Activated CD8-positive, alpha-beta T cell treated with anti-CD3 and anti-CD28 coated beads for 36 hours (primary cell): ENCODE results near the gene USP17L5. TPM values are rescaled to one million over a fixed set of nuclear protein-coding genes. Genes with fewer than 3 reads are reported as not detected.
"Not testable (repeated sequence)": the region's sequence is repeated elsewhere in the genome, so short reads cannot be mapped to it uniquely, and the experiment has no call there.

Experiments used
- ATAC-seq: fragments of 200-7000 bp; cut with Tn5 transposase; one replicate; pipeline ENCODE4 v1.10.0; 2021; ENCODE audit warnings: mild to moderate bottlenecking, moderate library complexity
- CTCF ChIA-PET: fragments of 350-600 bp; sonication (Branson Sonifier 250); formaldehyde crosslinking; loops from one replicate; lab custom pipeline; 2021; ENCODE audit warnings: antibody characterized with exemption; lab: Charles Lee
- POLR2A ChIA-PET: fragments of 350-600 bp; sonication (Branson Sonifier 250); formaldehyde crosslinking; loops from one replicate; lab custom pipeline; 2021; ENCODE audit warnings: antibody characterized with exemption; lab: Charles Lee
- DNase-seq: peaks from one replicate; pipeline ENCODE4 v3.0.0-alpha.2; 2020
- H3K27ac Mint-ChIP-seq: one replicate; pipeline ENCODE4 v1.8.0; 2021; ENCODE audit warnings: mild to moderate bottlenecking, mixed read lengths
- H3K27me3 Mint-ChIP-seq: one replicate; pipeline ENCODE4 v1.8.0; 2021; ENCODE audit warnings: mixed read lengths
- H3K36me3 Mint-ChIP-seq: one replicate; pipeline ENCODE4 v1.8.0; 2021; ENCODE audit warnings: low read depth, mixed read lengths
- H3K4me1 Mint-ChIP-seq: one replicate; pipeline ENCODE4 v1.8.0; 2021; ENCODE audit warnings: low read depth, mixed read lengths
- H3K4me3 Mint-ChIP-seq: one replicate; pipeline ENCODE4 v1.8.0; 2021; ENCODE audit warnings: mild to moderate bottlenecking, moderate library complexity, mixed read lengths
- H3K9me3 Mint-ChIP-seq: one replicate; pipeline ENCODE4 v1.8.0; 2021; ENCODE audit warnings: mixed read lengths
- intact Hi-C: fragments of 100-400 bp; cut with micrococcal nuclease; formaldehyde crosslinking; loops from one replicate; pipeline ENCODE4 v1.10.0; 2022
- total RNA-seq, 2 experiments: library from RNA; stranded (reverse); gene quantifications; one replicate each; pipeline ENCODE4 v1.2.3, GENCODE V29; 2021

Gene USP17L5, protein sequence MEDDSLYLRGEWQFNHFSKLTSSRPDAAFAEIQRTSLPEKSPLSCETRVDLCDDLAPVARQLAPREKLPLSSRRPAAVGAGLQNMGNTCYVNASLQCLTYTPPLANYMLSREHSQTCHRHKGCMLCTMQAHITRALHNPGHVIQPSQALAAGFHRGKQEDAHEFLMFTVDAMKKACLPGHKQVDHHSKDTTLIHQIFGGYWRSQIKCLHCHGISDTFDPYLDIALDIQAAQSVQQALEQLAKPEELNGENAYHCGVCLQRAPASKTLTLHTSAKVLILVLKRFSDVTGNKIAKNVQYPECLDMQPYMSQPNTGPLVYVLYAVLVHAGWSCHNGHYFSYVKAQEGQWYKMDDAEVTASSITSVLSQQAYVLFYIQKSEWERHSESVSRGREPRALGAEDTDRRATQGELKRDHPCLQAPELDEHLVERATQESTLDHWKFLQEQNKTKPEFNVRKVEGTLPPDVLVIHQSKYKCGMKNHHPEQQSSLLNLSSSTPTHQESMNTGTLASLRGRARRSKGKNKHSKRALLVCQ
- not detected for total RNA-seq

DNA sequence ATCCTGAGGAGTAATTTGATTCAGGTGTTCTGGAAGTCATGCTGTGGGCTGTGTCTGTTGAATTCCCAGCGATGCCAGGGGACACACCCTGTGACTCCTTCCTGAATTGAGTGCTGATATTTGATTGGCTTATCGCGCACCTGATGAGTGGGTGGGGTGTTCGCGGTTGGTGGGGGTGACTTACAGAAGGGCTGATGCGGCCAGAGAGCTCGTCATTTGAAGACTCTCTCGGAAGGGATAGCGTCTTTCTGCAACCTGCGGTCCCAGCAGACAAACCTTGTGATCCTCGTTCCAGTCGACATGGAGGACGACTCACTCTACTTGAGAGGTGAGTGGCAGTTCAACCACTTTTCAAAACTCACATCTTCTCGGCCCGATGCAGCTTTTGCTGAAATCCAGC is at the start of gene USP17L5:
Gene USP17L5, plus strand, starts transcription at position 301 of the 400 bp plus-strand sequence. Its CDS starts 0 bp downstream, at position 301.
- H3K9me3 Mint-ChIP-seq, ATAC-seq, CTCF ChIA-PET, H3K4me1 Mint-ChIP-seq, POLR2A ChIA-PET, DNase-seq, H3K27me3 Mint-ChIP-seq, H3K36me3 Mint-ChIP-seq, intact Hi-C loops, H3K4me3 Mint-ChIP-seq, H3K27ac Mint-ChIP-seq: not testable (repeated sequence)

- H3K9me3 Mint-ChIP-seq, H3K27ac Mint-ChIP-seq, intact Hi-C loops, DNase-seq, ATAC-seq, H3K36me3 Mint-ChIP-seq, POLR2A ChIA-PET, H3K27me3 Mint-ChIP-seq, CTCF ChIA-PET, H3K4me3 Mint-ChIP-seq, H3K4me1 Mint-ChIP-seq: not testable (repeated sequence)
Measured at GRCh38 chr4:9324191-9324590, 15.0 kb upstream of the USP17L5 start.

- H3K4me3 Mint-ChIP-seq, CTCF ChIA-PET, H3K9me3 Mint-ChIP-seq, intact Hi-C loops, H3K36me3 Mint-ChIP-seq, H3K27ac Mint-ChIP-seq, POLR2A ChIA-PET, H3K4me1 Mint-ChIP-seq, H3K27me3 Mint-ChIP-seq, ATAC-seq, DNase-seq: not testable (repeated sequence)
Measured at GRCh38 chr4:9324865-9325264, 14.3 kb upstream of the USP17L5 start, which contains the start of gene USP17L24. Gene USP17L24, plus strand, starts transcription at chr4:9325165. Its CDS starts 0 bp downstream, at chr4:9325165.

DNA sequence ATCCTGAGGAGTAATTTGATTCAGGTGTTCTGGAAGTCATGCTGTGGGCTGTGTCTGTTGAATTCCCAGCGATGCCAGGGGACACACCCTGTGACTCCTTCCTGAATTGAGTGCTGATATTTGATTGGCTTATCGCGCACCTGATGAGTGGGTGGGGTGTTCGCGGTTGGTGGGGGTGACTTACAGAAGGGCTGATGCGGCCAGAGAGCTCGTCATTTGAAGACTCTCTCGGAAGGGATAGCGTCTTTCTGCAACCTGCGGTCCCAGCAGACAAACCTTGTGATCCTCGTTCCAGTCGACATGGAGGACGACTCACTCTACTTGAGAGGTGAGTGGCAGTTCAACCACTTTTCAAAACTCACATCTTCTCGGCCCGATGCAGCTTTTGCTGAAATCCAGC is 9.6 kb upstream of the USP17L5 start, which contains the start of gene USP17L25:
Gene USP17L25, plus strand, starts transcription at position 301 of the 400 bp plus-strand sequence. Its CDS starts 0 bp downstream, at position 301.
- ATAC-seq, H3K27ac Mint-ChIP-seq, CTCF ChIA-PET, H3K36me3 Mint-ChIP-seq, H3K4me3 Mint-ChIP-seq, H3K9me3 Mint-ChIP-seq, H3K4me1 Mint-ChIP-seq, POLR2A ChIA-PET, DNase-seq, intact Hi-C loops, H3K27me3 Mint-ChIP-seq: not testable (repeated sequence)

DNA sequence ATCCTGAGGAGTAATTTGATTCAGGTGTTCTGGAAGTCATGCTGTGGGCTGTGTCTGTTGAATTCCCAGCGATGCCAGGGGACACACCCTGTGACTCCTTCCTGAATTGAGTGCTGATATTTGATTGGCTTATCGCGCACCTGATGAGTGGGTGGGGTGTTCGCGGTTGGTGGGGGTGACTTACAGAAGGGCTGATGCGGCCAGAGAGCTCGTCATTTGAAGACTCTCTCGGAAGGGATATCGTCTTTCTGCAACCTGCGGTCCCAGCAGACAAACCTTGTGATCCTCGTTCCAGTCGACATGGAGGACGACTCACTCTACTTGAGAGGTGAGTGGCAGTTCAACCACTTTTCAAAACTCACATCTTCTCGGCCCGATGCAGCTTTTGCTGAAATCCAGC is 4.8 kb upstream of the USP17L5 start, which contains the start of gene USP17L26:
Gene USP17L26, plus strand, starts transcription at position 301 of the 400 bp plus-strand sequence. Its CDS starts 0 bp downstream, at position 301.
- H3K36me3 Mint-ChIP-seq, POLR2A ChIA-PET, H3K27me3 Mint-ChIP-seq, CTCF ChIA-PET, H3K4me1 Mint-ChIP-seq, H3K9me3 Mint-ChIP-seq, DNase-seq, intact Hi-C loops, ATAC-seq, H3K4me3 Mint-ChIP-seq, H3K27ac Mint-ChIP-seq: not testable (repeated sequence)

GRCh38 chr4:9343848-9344247 is 4.6 kb downstream of the USP17L5 start, which contains the start of gene USP17L27:
Gene USP17L27, plus strand, starts transcription at chr4:9344148. Its CDS starts 0 bp downstream, at chr4:9344148.
- POLR2A ChIA-PET, H3K27me3 Mint-ChIP-seq, ATAC-seq, H3K36me3 Mint-ChIP-seq, CTCF ChIA-PET, H3K4me1 Mint-ChIP-seq, DNase-seq, H3K27ac Mint-ChIP-seq, intact Hi-C loops, H3K9me3 Mint-ChIP-seq, H3K4me3 Mint-ChIP-seq: not testable (repeated sequence)

DNA sequence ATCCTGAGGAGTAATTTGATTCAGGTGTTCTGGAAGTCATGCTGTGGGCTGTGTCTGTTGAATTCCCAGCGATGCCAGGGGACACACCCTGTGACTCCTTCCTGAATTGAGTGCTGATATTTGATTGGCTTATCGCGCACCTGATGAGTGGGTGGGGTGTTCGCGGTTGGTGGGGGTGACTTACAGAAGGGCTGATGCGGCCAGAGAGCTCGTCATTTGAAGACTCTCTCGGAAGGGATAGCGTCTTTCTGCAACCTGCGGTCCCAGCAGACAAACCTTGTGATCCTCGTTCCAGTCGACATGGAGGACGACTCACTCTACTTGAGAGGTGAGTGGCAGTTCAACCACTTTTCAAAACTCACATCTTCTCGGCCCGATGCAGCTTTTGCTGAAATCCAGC is 9.4 kb downstream of the USP17L5 start, which contains the start of gene USP17L28:
Gene USP17L28, plus strand, starts transcription at position 301 of the 400 bp plus-strand sequence. Its CDS starts 0 bp downstream, at position 301.
- H3K27me3 Mint-ChIP-seq, H3K9me3 Mint-ChIP-seq, POLR2A ChIA-PET, H3K4me3 Mint-ChIP-seq, H3K36me3 Mint-ChIP-seq, DNase-seq, intact Hi-C loops, ATAC-seq, H3K27ac Mint-ChIP-seq, CTCF ChIA-PET, H3K4me1 Mint-ChIP-seq: not testable (repeated sequence)

DNA sequence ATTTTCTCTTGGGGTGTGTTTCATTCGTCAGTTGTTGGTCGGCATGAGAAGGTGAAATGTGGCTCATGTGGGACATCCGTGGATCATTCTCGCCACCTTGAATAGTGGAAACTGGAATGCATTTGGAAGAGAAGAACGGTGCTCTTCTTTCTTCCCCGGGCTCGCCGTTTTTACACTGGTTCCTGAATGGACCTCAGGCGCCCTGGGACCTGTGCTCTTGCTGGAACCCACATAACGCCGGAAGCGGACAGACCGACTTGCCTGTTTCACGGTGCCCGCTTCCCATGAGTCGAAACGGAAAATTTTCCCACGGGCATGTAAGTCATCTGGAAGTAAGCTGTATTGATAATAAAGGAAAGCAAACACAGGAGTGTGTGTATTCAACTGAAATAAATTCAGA is 11.7 kb downstream of the USP17L5 start:
- DNase-seq, H3K4me1 Mint-ChIP-seq, H3K27ac Mint-ChIP-seq, ATAC-seq, H3K4me3 Mint-ChIP-seq, CTCF ChIA-PET, H3K27me3 Mint-ChIP-seq, intact Hi-C loops, POLR2A ChIA-PET, H3K9me3 Mint-ChIP-seq, H3K36me3 Mint-ChIP-seq: not testable (repeated sequence)

GRCh38 chr4:9353338-9353737 is 14.1 kb downstream of the USP17L5 start, which contains the start of gene USP17L29:
Gene USP17L29, plus strand, starts transcription at chr4:9353638. Its CDS starts 0 bp downstream, at chr4:9353638.
- CTCF ChIA-PET, H3K4me3 Mint-ChIP-seq, intact Hi-C loops, H3K4me1 Mint-ChIP-seq, POLR2A ChIA-PET, H3K36me3 Mint-ChIP-seq, H3K27me3 Mint-ChIP-seq, H3K9me3 Mint-ChIP-seq, DNase-seq, ATAC-seq, H3K27ac Mint-ChIP-seq: not testable (repeated sequence)

GRCh38 chr4:9362829-9363228 is 23.6 kb downstream of the USP17L5 start, which contains the start of gene USP17L30:
Gene USP17L30, plus strand, starts transcription at chr4:9363129. Its CDS starts 0 bp downstream, at chr4:9363129.
- H3K4me3 Mint-ChIP-seq, H3K9me3 Mint-ChIP-seq, H3K27ac Mint-ChIP-seq: not testable (repeated sequence)

DNA sequence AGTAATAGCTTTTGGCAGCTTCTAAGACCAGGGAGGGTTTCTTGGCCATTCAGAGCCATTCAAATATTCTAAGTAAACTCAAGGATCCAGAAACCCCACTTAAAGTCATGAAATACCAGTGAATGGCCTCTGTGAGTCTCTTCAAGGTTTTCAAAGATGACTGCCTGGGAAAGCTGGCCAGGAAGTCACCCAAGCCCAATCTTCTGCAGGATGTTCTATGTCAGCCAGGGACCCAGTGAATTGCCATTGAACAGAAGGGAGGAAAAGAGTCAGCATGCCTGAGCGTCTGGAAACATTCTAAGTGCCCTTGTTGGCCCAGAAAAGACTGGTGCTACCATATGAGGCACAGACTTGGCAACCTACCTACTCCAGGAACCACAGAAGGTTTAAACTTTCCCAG is 40.7 kb downstream of the USP17L5 start:
- H3K4me1 Mint-ChIP-seq, H3K9me3 Mint-ChIP-seq, H3K27me3 Mint-ChIP-seq, H3K4me3 Mint-ChIP-seq, intact Hi-C loops, H3K36me3 Mint-ChIP-seq, ATAC-seq, H3K27ac Mint-ChIP-seq, DNase-seq: not testable (repeated sequence)
- ChIA-PET CTCF (interaction anchor here (1.4 kb wide), 1 partner anchor 379 kb away, joined by 4 read pairs; no protein-coding TSS in a partner anchor), POLR2A (interaction anchor here (0.6 kb wide), 1 partner anchor 276 kb away, joined by 3 read pairs; no protein-coding TSS in a partner anchor)

More at GRCh38 chr4:9362829-9363228, 23.6 kb downstream of the USP17L5 start, which contains the start of gene USP17L30:
- CTCF ChIA-PET, intact Hi-C loops, DNase-seq, H3K27me3 Mint-ChIP-seq, ATAC-seq, H3K4me1 Mint-ChIP-seq, H3K36me3 Mint-ChIP-seq, POLR2A ChIA-PET: not testable (repeated sequence)
